HG02571 (cell line): ENCODE results near the gene KBTBD3.
"Not testable (repeated sequence)": the region's sequence is repeated elsewhere in the genome, so short reads cannot be mapped to it uniquely, and the experiment has no call there.

Experiments used
- ATAC-seq: cut with Tn5 transposase; IDR thresholded peaks from one replicate; pipeline ENCODE4 v1.9.1; 2021; ENCODE audit warnings: mild to moderate bottlenecking, moderate library complexity; ENCODE audit not compliant: unreplicated experiment

The KBTBD3 gene

GRCh38 chr11:106061954-106062949, 14.9 kb downstream of the KBTBD3 start:
- peak; percentile 48 for ATAC-seq

- ATAC-seq = no peak
Observed at GRCh38 chr11:106061249-106061784, 15.8 kb downstream of the KBTBD3 start.

- ATAC-seq = no peak
Observed at GRCh38 chr11:106059617-106060016, 17.5 kb downstream of the KBTBD3 start.

GRCh38 chr11:106058377-106058776, 18.8 kb downstream of the KBTBD3 start:
- not testable (repeated sequence) for ATAC-seq

GRCh38 chr11:106051103-106051502, 26.0 kb downstream of the KBTBD3 start:
- ATAC-seq = no peak

GRCh38 chr11:106049727-106050476, 27.2 kb downstream of the KBTBD3 start:
- ATAC-seq = no peak

GRCh38 chr11:106047631-106048030, 29.5 kb downstream of the KBTBD3 start:
- no peak for ATAC-seq

GRCh38 chr11:106043540-106043939, 33.6 kb downstream of the KBTBD3 start:
- ATAC-seq = no peak

GRCh38 chr11:106032861-106033260, 44.3 kb downstream of the KBTBD3 start:
- no peak for ATAC-seq

- ATAC-seq = no peak
Observed at GRCh38 chr11:106031936-106032335, 45.2 kb downstream of the KBTBD3 start.

GRCh38 chr11:106031202-106031810, 45.8 kb downstream of the KBTBD3 start:
- ATAC-seq = peak; percentile 58

- no peak for ATAC-seq
Observed at GRCh38 chr11:106030609-106031008, 46.5 kb downstream of the KBTBD3 start.

- ATAC-seq = no peak
Observed at GRCh38 chr11:106022795-106023275, 54.3 kb downstream of the KBTBD3 start.

GRCh38 chr11:106021967-106022794, 55.0 kb downstream of the KBTBD3 start, which contains the start of gene MSANTD4:
MSANTD4 (minus strand) TSS chr11:106022240; CDS start chr11:106010917, 11,323 bp downstream.
- ATAC-seq = peak; percentile 98

GRCh38 chr11:106021181-106021966, 55.8 kb downstream of the KBTBD3 start:
- peak; percentile 8 for ATAC-seq

GRCh38 chr11:106017093-106017492, 60.1 kb downstream of the KBTBD3 start:
- no peak for ATAC-seq

GRCh38 chr11:106015066-106015465, 62.1 kb downstream of the KBTBD3 start:
- ATAC-seq = no peak

GRCh38 chr11:106014620-106015019, 62.5 kb downstream of the KBTBD3 start:
- no peak for ATAC-seq

- ATAC-seq = no peak
Observed at GRCh38 chr11:106014035-106014434, 63.1 kb downstream of the KBTBD3 start.
